Esophagus squamous epithelium (tissue), 4 donors: ENCODE measurements around the gene INSC.

Experiments
- POLR2A ChIP-seq, 4 donors: fragments of 450-650 bp; IDR thresholded peaks; one replicate each; pipeline ENCODE4 v1.6.1; 2017; ENCODE audit warnings: antibody characterized with exemption in 4 of 4, mild to moderate bottlenecking in 4 of 4, moderate library complexity in 3 of 4
- TF ChIP-seq, protein P1 (sequence below), 6 experiments: fragments of 450-650 bp in 4 of 6; fragments of 200-600 bp in 2 of 6; sonication (generic) in 2 of 6; IDR thresholded peaks; one replicate each; pipeline ENCODE4 v1.5.1; 2016 to 2019; ENCODE audit warnings: antibody characterized with exemption in 6 of 6, mild to moderate bottlenecking in 4 of 6, moderate library complexity in 4 of 6

DNA sequence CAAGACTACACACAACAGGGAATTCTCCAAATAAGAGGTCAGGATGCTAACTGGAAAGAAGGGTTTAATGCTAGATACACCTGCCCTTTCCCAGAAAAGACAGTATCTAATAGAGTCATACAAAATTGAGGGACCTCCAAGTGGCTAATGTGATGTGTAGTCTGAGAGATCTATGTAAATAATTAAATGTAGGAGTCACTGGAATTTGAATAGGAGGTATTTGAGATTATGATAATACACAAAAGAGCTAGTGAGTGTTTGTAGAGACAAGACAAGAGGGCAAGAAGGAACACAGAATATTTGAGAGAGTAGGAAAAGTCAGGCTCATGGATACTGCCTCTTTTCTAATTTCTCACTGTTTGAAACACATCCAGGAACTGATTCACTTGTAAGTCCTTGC lies 15.5 kb upstream of the INSC start:
- TF ChIP-seq, protein P1, sequence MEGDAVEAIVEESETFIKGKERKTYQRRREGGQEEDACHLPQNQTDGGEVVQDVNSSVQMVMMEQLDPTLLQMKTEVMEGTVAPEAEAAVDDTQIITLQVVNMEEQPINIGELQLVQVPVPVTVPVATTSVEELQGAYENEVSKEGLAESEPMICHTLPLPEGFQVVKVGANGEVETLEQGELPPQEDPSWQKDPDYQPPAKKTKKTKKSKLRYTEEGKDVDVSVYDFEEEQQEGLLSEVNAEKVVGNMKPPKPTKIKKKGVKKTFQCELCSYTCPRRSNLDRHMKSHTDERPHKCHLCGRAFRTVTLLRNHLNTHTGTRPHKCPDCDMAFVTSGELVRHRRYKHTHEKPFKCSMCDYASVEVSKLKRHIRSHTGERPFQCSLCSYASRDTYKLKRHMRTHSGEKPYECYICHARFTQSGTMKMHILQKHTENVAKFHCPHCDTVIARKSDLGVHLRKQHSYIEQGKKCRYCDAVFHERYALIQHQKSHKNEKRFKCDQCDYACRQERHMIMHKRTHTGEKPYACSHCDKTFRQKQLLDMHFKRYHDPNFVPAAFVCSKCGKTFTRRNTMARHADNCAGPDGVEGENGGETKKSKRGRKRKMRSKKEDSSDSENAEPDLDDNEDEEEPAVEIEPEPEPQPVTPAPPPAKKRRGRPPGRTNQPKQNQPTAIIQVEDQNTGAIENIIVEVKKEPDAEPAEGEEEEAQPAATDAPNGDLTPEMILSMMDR (IDR thresholded peaks at IDR 0.05), result no peak
- TF ChIP-seq POLR2A (IDR thresholded peaks at IDR 0.05), result no peak
